Neutrophil (primary cell): ENCODE results near the gene VWDE.

ENCODE experiments used
- H3K27ac ChIP-seq: fragments of 200-600 bp; sonication (generic); 2 replicates; pipeline ENCODE4 v1.5.1; 2016; ENCODE audit warnings: mild to moderate bottlenecking, moderate library complexity
- H3K27me3 ChIP-seq: fragments of 200-600 bp; sonication (generic); 2 replicates; pipeline ENCODE4 v1.6.0; 2016; ENCODE audit warnings: mild to moderate bottlenecking
- H3K36me3 ChIP-seq: fragments of 200-600 bp; sonication (generic); 2 replicates; pipeline ENCODE4 v1.5.1; 2017
- H3K4me1 ChIP-seq, 2 experiments: fragments of 200-600 bp in 1 of 2; sonication (generic) in 1 of 2; 1 replicate in 1 of 2; 2 replicates in 1 of 2; pipeline versions ENCODE4 v1.5.1 to v1.6.1; 2013 to 2016; ENCODE audit warnings: low read depth in 1 of 2, low read length in 1 of 2, mild to moderate bottlenecking in 1 of 2, moderate library complexity in 1 of 2; ENCODE audit not compliant: control insufficient read depth in 1 of 2, insufficient read depth in 1 of 2
- H3K4me3 ChIP-seq, 2 experiments: fragments of 200-600 bp in 1 of 2; sonication (generic) in 1 of 2; 1 replicate in 1 of 2; 2 replicates in 1 of 2; pipeline ENCODE4 v1.5.1; 2013 to 2016; ENCODE audit warnings: low read depth in 1 of 2, low read length in 1 of 2, mild to moderate bottlenecking in 1 of 2, moderate library complexity in 1 of 2
- H3K9me3 ChIP-seq: fragments of 200-600 bp; sonication (generic); 2 replicates; pipeline ENCODE4 v1.5.1; 2016
- CTCF ChIP-seq: fragments of 200-600 bp; sonication (generic); IDR thresholded peaks from 2 replicates; pipeline ENCODE4 v1.5.1; 2016; ENCODE audit warnings: antibody characterized with exemption

Gene VWDE

GRCh38 chr7:12423355-12423996, 19.8 kb upstream of the VWDE start:
- no peaks in the 10 kb centered on the region for H3K9me3 ChIP-seq
- no peak overlapping the region for H3K27ac ChIP-seq
- H3K27me3 ChIP-seq: no peaks in the 10 kb centered on the region
- no peak overlapping the region for H3K4me3 ChIP-seq
- no peaks in the 10 kb centered on the region for H3K36me3 ChIP-seq
- H3K4me1 ChIP-seq: no peaks in the 10 kb centered on the region
- no peak for TF ChIP-seq CTCF

GRCh38 chr7:12422554-12423320, 19.1 kb upstream of the VWDE start:
- Histone ChIP-seq H3K27ac (no peak overlapping the region), H3K4me1 (no peaks in the 10 kb centered on the region), H3K9me3 (no peaks in the 10 kb centered on the region), H3K27me3 (no peaks in the 10 kb centered on the region), H3K36me3 (no peaks in the 10 kb centered on the region), H3K4me3 (no peak overlapping the region)
- no peak for TF ChIP-seq CTCF

GRCh38 chr7:12418452-12418851, 14.8 kb upstream of the VWDE start:
- no peaks in the 10 kb centered on the region for H3K9me3 ChIP-seq
- no peaks in the 10 kb centered on the region for H3K4me1 ChIP-seq
- no peaks in the 10 kb centered on the region for H3K36me3 ChIP-seq
- H3K27ac ChIP-seq: no peak overlapping the region
- H3K27me3 ChIP-seq: no peaks in the 10 kb centered on the region
- no peak for TF ChIP-seq CTCF
- no peak overlapping the region for H3K4me3 ChIP-seq

- H3K4me3 ChIP-seq: no peak overlapping the region
- no peak overlapping the region for H3K27ac ChIP-seq
- no peaks in the 10 kb centered on the region for H3K9me3 ChIP-seq
- H3K4me1 ChIP-seq: no peaks in the 10 kb centered on the region
- no peak for TF ChIP-seq CTCF
- H3K27me3 ChIP-seq: no peaks in the 10 kb centered on the region
- no peaks in the 10 kb centered on the region for H3K36me3 ChIP-seq
These were observed 11.4 kb upstream of the VWDE start for GRCh38 chr7:12415072-12415471.

- TF ChIP-seq CTCF: no peak
These were observed 8.7 kb upstream of the VWDE start for GRCh38 chr7:12412407-12412806.

More at GRCh38 chr7:12412407-12412806, 8.7 kb upstream of the VWDE start:
- no peaks in the 10 kb centered on the region for H3K36me3 ChIP-seq
- H3K4me3 ChIP-seq: no peak overlapping the region
- no peaks in the 10 kb centered on the region for H3K4me1 ChIP-seq
- H3K27ac ChIP-seq: no peak overlapping the region
- H3K27me3 ChIP-seq: no peaks in the 10 kb centered on the region
- no peaks in the 10 kb centered on the region for H3K9me3 ChIP-seq
